Aorta (tissue), 5 donors: ENCODE measurements around the gene PPFIA4. TPM values are rescaled to one million over a fixed set of nuclear protein-coding genes. Genes with fewer than 3 reads are reported as not detected.
"Not testable (repeated sequence)": the region's sequence is repeated elsewhere in the genome, so short reads cannot be mapped to it uniquely, and the experiment has no call there.

Source experiments
- ATAC-seq: fragments of 200-7000 bp; cut with Tn5 transposase; one replicate; pipeline ENCODE4 v1.9.1; 2022; ENCODE audit warnings: moderate library complexity; ENCODE audit not compliant: low FRiP score
- DNase-seq, 2 donors: peaks; one replicate each; pipeline ENCODE4 v3.0.0-alpha.2; 2020
- H3K27ac ChIP-seq, 2 donors: one replicate each; pipeline ENCODE4 v1.5.1; 2013; ENCODE audit warnings: low read length in 2 of 2, mild to moderate bottlenecking in 2 of 2, moderate library complexity in 2 of 2, control low read depth in 1 of 2, inconsistent platforms in 1 of 2, low read depth in 1 of 2
- H3K27me3 ChIP-seq, 2 donors: one replicate each; pipeline ENCODE4 v1.6.1; 2013; ENCODE audit warnings: control low read depth in 1 of 2, low read length in 1 of 2, mild to moderate bottlenecking in 1 of 2, moderate library complexity in 1 of 2; ENCODE audit not compliant: insufficient read depth in 2 of 2, control insufficient read depth in 1 of 2
- H3K36me3 ChIP-seq, 2 donors: one replicate each; pipeline ENCODE4 v1.6.1; 2013; ENCODE audit warnings: control low read depth in 1 of 2, low read length in 1 of 2, mild to moderate bottlenecking in 1 of 2; ENCODE audit not compliant: insufficient read depth in 2 of 2, control insufficient read depth in 1 of 2
- H3K4me1 ChIP-seq, 2 donors: one replicate each; pipeline ENCODE4 v1.6.1; 2013; ENCODE audit warnings: low read length in 2 of 2, control low read depth in 1 of 2, mild to moderate bottlenecking in 1 of 2, moderate library complexity in 1 of 2; ENCODE audit not compliant: insufficient read depth in 2 of 2, control insufficient read depth in 1 of 2
- H3K4me3 ChIP-seq, 2 donors: one replicate each; pipeline ENCODE4 v1.5.1; 2013; ENCODE audit warnings: low read length in 2 of 2, control low read depth in 1 of 2, mild to moderate bottlenecking in 1 of 2
- H3K9me3 ChIP-seq: one replicate; pipeline ENCODE4 v1.6.1; 2013; ENCODE audit warnings: mild to moderate bottlenecking, low read length; ENCODE audit not compliant: control insufficient read depth
- WGBS, 2 donors: extraction: QIAGEN DNeasy Blood & Tissue Kit; methylation state at CpG; one replicate each; pipeline ENCODE4 v1.1.7; 2013; 5-methylcytosine and 5-hydroxymethylcytosine counted together
- intact Hi-C, 2 donors: fragments of 100-400 bp; cut with DNase I; formaldehyde crosslinking; loops; one replicate each; pipeline versions ENCODE4 v1.14.2 to v1.15.0; 2022
- polyA plus RNA-seq, 2 donors: library from polyadenylated mRNA; stranded (reverse); fragments of 200-250 nt; gene quantifications; one replicate each; pipeline ENCODE4 v1.2.3, GENCODE V29; 2013
- total RNA-seq, 2 donors: library from RNA; stranded (reverse); fragmentation: NEBNext Ultra II Directional; extraction: Animal tissue kit (Norgen Biotek cat#: 25700); gene quantifications; one replicate each; pipeline ENCODE4 v1.2.1, GENCODE V29; 2021
- donor health status: healthy with polysubstance abuse.
- donor health status: Bipolar disorder and iron deficiency.
- donor health status: DM: no; HTN: no; CAD: no.
- donor health status: DM: no; HTN: no; CAD: no.
- donor health status: DM: yes; HTN: yes; CAD: no.

Gene PPFIA4
- total and polyA plus RNA-seq, 4 donors = 3.3 to 22.7 (median 13.0) TPM

DNA sequence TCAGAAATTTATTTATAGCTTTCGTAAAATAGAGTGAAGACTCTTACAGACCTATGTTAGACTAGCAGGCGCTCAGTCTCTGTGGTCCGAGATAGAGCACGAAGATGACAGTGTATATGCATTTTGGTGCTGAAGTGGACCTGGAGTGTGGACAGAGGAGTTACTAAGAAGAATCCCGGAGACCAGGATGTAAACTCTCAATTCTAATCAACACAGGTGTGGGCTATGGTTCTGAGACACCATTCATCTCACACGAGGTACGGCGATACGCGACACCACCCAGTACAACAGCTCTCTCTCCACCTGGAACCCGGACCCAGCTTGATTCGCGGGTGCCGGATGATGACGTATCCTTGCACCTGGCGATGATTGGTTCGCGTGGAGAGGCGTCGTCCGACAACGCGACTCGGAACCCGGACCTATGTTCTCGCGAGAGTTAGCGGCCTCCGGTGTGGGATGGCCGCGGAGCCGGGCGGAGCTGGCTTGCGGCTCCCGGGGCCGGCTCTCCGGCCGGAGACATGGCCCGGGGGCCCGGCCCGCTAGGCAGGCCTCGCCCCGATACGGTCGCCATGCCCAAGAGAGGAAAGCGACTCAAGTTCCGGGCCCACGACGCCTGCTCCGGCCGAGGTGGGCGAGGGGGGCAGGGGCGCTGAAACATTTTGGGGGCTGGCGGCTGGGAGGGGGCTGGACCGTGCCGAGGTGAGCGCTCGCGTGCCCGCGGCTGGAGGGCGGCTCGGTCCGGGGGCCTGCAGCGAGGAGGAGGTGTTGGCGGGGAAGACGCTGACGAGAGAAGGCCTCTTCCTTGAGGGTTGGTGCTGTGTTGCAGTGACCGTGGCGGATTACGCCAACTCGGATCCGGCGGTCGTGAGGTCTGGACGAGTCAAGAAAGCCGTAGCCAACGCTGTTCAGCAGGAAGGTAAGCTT is 19.1 kb upstream of the PPFIA4 start, which contains the start of gene TMEM183A:
Gene TMEM183A, plus strand, starts transcription at position 427 of the 924 bp plus-strand sequence. Its CDS starts 92 bp downstream, at position 519.
- 0% methylated on average over 71 to 78 of the region's 78 CpGs for WGBS, 2 donors
- ATAC-seq (peak; percentile 100), DNase-seq (peak; percentile 98)
- H3K4me1 ChIP-seq = no peaks in the 10 kb centered on the region
- no peaks in the 10 kb centered on the region for H3K36me3 ChIP-seq
- intact Hi-C loops = loop anchor here (5.0 kb wide), 2 partner anchors 40 to 80 kb away; partner anchors contain the start of genes CYB5R1 (in 1 of the 2) and KLHL12 (in 1 of the 2)
- H3K27ac ChIP-seq = peak within 1 kb of the TSS; percentile 74 to 95
- peak within 1 kb of the TSS; percentile 91 to 94 for H3K4me3 ChIP-seq
- H3K9me3 ChIP-seq = no peaks in the 10 kb centered on the region
- no peaks in the 10 kb centered on the region for H3K27me3 ChIP-seq

DNA sequence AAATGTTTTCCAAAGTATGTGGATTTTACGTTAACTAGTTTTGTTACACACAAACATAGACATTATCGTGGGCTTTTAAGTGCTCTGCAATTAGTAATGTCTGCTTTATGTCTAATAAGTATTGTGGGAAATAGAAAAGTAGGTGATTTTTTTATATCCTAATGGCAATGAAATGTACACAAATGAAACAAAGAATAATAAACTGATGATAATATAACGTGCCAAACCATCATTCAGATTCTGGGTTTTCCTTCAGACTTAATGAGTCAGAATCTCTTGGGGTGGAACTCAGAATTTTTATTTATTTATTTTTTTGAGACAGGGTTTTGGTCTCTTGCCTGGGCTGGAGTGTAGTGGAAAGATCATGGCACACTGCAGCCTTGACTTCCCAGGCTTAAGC is 17.1 kb upstream of the PPFIA4 start:
- no peaks in the 10 kb centered on the region for H3K27me3 ChIP-seq
- no peak for DNase-seq
- H3K9me3 ChIP-seq = no peaks in the 10 kb centered on the region
- 79 to 81% methylated on average over 3 of the region's 3 CpGs for WGBS, 2 donors
- no peak for ATAC-seq
- peaks cover 0 to 3% of the 10 kb centered on the region in 2 donors for H3K36me3 ChIP-seq
- intact Hi-C loops = loop anchor here (2.0 to 5.0 kb wide), 3 partner anchors 42 to 84 kb away; partner anchors contain the start of genes CYB5R1 (in 1 of the 2) and KLHL12 (in 1 of the 2)
- no peak overlapping the region for H3K27ac ChIP-seq
- no peak overlapping the region for H3K4me3 ChIP-seq
- no peaks in the 10 kb centered on the region for H3K4me1 ChIP-seq

DNA sequence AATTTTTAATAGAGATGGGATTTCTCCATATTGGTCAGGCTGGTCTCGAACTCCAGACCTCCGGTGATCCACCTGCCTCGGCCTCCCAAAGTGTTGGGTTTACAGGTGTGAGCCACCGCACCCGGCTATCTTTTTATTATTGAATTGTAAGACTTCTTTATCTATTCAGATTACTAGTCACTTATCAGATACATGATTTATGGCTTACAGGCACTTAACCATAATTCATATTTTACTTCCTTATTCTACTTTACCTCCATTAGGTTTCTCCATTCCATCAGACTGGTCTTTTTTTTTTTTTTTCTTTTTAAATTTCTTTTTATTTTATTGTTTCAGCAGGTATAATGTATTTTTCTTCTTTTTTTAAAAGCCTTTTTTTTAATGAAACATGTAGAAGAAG is 14.7 kb upstream of the PPFIA4 start:
- intact Hi-C loops = no loop called here
- peaks cover 0 to 8% of the 10 kb centered on the region in 2 donors for H3K36me3 ChIP-seq
- H3K4me1 ChIP-seq = no peaks in the 10 kb centered on the region
- H3K27me3 ChIP-seq = no peaks in the 10 kb centered on the region
- H3K27ac ChIP-seq = no peak overlapping the region
- WGBS, 2 donors = 96 to 100% methylated on average over 5 of the region's 5 CpGs
- DNase-seq (no peak), ATAC-seq (no peak)
- no peak overlapping the region for H3K4me3 ChIP-seq
- H3K9me3 ChIP-seq = no peaks in the 10 kb centered on the region

DNA sequence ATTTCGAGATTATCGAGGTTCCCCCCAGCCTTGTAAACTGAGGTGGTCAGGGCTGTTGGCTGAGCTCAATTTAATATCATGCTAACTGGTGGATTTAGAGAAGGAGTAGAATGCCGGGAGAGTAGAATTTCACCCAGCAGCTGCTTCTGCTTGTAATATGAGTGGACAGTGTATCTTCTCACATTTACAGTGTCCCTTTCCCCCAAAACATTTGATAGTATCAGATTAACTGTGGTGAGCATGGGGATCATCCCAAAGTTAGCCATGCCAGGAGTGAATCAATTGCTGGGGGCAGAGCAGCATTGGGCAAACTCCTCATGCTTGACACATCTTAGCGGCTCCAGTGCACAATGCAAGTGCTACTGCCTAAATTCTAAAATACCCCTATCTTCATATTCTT is 9.2 kb upstream of the PPFIA4 start:
- H3K4me1 ChIP-seq = no peaks in the 10 kb centered on the region
- 91 to 95% methylated on average over 4 of the region's 4 CpGs for WGBS, 2 donors
- H3K27me3 ChIP-seq = no peaks in the 10 kb centered on the region
- H3K27ac ChIP-seq = no peak overlapping the region
- no peaks in the 10 kb centered on the region for H3K9me3 ChIP-seq
- ATAC-seq = no peak
- DNase-seq = no peak
- intact Hi-C loops = no loop called here
- no peak overlapping the region for H3K4me3 ChIP-seq
- peaks cover 10 to 19% of the 10 kb centered on the region in 2 donors for H3K36me3 ChIP-seq

- 73 to 78% methylated on average over 6 of the region's 6 CpGs for WGBS, 2 donors
- Histone ChIP-seq H3K27me3 (no peaks in the 10 kb centered on the region), H3K36me3 (peaks cover 10 to 18% of the 10 kb centered on the region in 2 donors), H3K9me3 (no peaks in the 10 kb centered on the region), H3K4me1 (no peaks in the 10 kb centered on the region), H3K27ac (no peak overlapping the region), H3K4me3 (no peak overlapping the region)
- no peak for ATAC-seq
- DNase-seq = no peak
- intact Hi-C loops = no loop called here
These were observed 8.6 kb upstream of the PPFIA4 start for GRCh38 chr1:203017692-203018091.

DNA sequence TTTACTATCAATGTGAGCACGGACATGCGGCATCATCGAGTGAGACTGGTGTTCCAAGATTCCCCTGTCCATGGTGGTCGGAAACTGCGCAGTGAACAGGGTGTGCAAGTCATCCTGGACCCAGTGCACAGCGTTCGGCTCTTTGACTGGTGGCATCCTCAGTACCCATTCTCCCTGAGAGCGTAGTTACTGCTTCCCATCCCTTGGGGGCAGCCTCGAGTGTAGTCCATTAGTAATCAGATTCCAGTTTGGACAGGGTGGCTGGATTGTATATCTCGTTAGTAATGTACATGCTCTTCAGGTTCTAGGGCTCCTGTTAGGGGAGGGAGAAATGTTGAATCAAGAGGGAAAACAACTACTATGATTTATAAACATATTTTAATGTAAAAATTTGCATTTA is 3.4 kb upstream of the PPFIA4 start:
- H3K36me3 ChIP-seq, H3K27me3 ChIP-seq, DNase-seq, H3K4me1 ChIP-seq, H3K9me3 ChIP-seq, ATAC-seq, intact Hi-C loops, H3K27ac ChIP-seq, H3K4me3 ChIP-seq: not testable (repeated sequence)
- 74 to 80% methylated on average over 3 to 5 of the region's 10 CpGs for WGBS, 2 donors

- H3K36me3 ChIP-seq = peaks cover 0 to 5% of the 10 kb centered on the region in 2 donors
- intact Hi-C loops = no loop called here
- no peaks in the 10 kb centered on the region for H3K27me3 ChIP-seq
- H3K27ac ChIP-seq = peak overlapping the region in 1 of 2 donors; percentile 16
- ATAC-seq (no peak), DNase-seq (no peak)
- H3K9me3 ChIP-seq = no peaks in the 10 kb centered on the region
- no peak overlapping the region for H3K4me3 ChIP-seq
- no peaks in the 10 kb centered on the region for H3K4me1 ChIP-seq
These were observed 633 bp upstream of the PPFIA4 start for GRCh38 chr1:203025686-203026030.

GRCh38 chr1:203026666-203027663 is 674 bp downstream of the PPFIA4 start:
- Histone ChIP-seq H3K36me3 (peaks cover 0 to 2% of the 10 kb centered on the region in 2 donors), H3K27ac (no peak overlapping the region), H3K4me3 (peak overlapping the region; percentile 8 to 23), H3K4me1 (no peaks in the 10 kb centered on the region), H3K9me3 (no peaks in the 10 kb centered on the region), H3K27me3 (no peaks in the 10 kb centered on the region)
- intact Hi-C loops = no loop called here
- DNase-seq (no peak), ATAC-seq (peak; percentile 12)
- WGBS, 2 donors = 8 to 12% methylated on average over 44 to 46 of the region's 46 CpGs
